OCI-LY7 (cell line): ENCODE measurements around the gene FUCA1.

Source experiments
- EZH2phosphoT487 ChIP-seq: fragments of 200-600 bp; sonication (generic); IDR thresholded peaks from 2 replicates; pipeline ENCODE4 v1.6.1; 2018; ENCODE audit warnings: low read depth, borderline replicate concordance, mild to moderate bottlenecking, mixed run types, antibody characterized with exemption, low read length, moderate library complexity, mixed read lengths
- TF ChIP-seq, protein P1 (sequence below): fragments of 200-600 bp; sonication (generic); conservative IDR thresholded peaks from 2 replicates; pipeline ENCODE4 v1.5.1; 2014; ENCODE audit warnings: mild to moderate bottlenecking, antibody characterized with exemption, low read length, moderate library complexity, mixed read lengths

DNA sequence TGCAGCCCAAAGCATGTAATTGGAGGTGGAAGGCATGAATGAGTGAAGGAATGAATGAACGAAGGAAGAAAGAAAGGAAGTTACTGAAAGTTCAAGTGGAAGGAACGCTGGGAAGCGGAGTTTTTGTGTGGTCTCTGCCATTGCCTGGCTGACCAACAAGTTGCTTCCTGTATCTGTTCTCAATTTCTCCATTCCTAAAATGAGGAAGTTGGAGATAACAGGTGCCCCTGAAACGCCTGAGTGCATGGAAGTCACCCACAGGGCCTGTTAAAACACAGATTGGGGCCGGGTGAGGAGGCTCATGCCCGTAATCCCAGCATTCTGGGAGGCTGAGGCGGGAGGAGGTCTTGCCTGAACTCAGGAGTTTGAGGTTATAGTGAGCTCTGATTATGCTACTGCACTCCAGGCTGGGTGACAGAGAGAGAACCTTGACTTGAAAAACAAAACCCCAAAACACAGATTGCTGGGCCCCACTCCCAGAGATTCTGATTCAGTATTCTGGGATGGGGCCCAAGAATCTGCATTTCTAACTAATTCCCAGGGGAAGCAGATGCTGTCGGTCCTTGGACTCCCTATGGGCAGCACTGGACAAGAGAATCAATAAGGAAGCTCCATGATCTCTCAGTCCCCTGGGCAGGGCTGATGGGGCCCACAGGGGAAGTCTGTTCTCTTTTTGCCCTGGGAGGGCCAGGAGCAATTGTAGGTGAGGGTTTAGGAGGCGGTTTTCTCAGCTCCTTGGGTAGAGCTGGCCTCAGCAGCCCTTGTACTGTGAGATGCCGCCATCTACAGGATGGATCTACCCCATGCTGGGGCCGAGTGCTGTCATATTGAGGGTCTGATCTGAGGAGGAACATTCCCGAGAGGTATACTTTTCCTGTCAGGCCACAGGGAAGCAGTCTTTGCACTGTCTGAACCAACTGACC is 48.4 kb upstream of the FUCA1 start:
- TF ChIP-seq, protein P1, sequence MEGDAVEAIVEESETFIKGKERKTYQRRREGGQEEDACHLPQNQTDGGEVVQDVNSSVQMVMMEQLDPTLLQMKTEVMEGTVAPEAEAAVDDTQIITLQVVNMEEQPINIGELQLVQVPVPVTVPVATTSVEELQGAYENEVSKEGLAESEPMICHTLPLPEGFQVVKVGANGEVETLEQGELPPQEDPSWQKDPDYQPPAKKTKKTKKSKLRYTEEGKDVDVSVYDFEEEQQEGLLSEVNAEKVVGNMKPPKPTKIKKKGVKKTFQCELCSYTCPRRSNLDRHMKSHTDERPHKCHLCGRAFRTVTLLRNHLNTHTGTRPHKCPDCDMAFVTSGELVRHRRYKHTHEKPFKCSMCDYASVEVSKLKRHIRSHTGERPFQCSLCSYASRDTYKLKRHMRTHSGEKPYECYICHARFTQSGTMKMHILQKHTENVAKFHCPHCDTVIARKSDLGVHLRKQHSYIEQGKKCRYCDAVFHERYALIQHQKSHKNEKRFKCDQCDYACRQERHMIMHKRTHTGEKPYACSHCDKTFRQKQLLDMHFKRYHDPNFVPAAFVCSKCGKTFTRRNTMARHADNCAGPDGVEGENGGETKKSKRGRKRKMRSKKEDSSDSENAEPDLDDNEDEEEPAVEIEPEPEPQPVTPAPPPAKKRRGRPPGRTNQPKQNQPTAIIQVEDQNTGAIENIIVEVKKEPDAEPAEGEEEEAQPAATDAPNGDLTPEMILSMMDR: peak; percentile 97
- no peak for TF ChIP-seq EZH2phosphoT487
